ENCODE data around the gene SUPT3H.

GRCh38 chr6:44956396-44956795 is 421.3 kb downstream of the SUPT3H start:
- TF ChIP-seq CTCF (IDR thresholded peaks at IDR 0.05) (no peak), POLR2A (IDR thresholded peaks at IDR 0.05) (no peak)

Measured in right lobe of liver (tissue), 4 donors.